ENCODE data around the gene XPR1.

The XPR1 gene

DNA sequence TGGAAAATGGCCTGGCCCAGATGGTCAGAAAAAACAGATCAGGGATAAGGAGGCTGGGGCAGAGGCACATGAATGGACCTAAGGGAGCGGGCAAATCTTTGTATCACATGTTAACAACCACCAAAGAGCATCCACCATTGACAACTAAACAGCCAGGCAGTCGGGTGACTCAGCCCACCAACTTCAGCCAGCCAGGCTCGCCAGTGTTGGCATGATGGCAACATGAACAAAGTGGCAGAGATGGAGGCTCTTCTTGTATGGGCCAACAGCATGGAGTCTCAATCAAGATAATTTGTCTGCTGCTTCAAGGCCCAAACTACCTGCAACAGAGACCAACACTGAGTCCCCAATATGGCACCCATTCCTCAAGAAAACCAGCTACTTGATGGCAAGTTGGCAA, 264.3 kb downstream of the XPR1 start:
- DNase-seq, result no peak

DNA sequence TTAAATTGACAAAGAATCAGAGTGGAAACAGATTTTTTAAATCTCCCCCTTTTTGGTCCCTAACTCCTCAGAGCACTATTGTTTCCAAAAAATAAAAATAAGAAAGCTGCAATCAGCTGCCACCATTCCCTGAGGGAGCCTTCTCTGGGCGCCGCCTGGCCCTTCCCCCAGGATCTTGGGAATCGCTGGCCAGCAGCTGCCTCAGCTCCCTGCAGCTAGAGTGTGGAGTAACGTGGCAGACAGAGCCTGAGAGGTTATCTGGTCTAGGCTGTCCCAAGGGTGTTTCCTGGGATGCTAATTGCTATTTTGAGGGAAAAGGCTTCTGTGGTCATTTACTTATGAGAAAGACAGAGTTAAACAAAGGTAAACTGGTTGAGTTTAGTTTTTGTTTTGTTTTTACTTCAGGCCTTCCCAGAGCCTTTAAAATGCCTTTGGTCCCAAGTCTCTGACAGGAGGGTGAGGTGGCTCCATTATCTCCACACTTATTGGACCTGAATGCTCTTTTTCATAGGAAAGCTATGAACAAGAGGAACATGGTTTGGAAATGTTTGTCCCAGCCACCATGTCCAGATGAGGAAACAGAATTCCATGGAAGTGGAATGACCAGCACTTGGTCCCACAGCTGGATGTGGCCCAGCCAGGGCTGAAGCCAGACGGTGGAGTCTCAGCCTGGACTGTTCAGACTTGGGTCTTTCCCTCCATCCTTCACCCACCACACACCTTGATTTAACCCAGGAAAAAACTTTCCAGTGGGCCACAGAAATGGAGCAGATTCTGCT, 266.8 kb downstream of the XPR1 start:
- DNase-seq, result no peak

GRCh38 chr1:180899262-180899661, 267.4 kb downstream of the XPR1 start:
- DNase-seq, result no peak

DNA sequence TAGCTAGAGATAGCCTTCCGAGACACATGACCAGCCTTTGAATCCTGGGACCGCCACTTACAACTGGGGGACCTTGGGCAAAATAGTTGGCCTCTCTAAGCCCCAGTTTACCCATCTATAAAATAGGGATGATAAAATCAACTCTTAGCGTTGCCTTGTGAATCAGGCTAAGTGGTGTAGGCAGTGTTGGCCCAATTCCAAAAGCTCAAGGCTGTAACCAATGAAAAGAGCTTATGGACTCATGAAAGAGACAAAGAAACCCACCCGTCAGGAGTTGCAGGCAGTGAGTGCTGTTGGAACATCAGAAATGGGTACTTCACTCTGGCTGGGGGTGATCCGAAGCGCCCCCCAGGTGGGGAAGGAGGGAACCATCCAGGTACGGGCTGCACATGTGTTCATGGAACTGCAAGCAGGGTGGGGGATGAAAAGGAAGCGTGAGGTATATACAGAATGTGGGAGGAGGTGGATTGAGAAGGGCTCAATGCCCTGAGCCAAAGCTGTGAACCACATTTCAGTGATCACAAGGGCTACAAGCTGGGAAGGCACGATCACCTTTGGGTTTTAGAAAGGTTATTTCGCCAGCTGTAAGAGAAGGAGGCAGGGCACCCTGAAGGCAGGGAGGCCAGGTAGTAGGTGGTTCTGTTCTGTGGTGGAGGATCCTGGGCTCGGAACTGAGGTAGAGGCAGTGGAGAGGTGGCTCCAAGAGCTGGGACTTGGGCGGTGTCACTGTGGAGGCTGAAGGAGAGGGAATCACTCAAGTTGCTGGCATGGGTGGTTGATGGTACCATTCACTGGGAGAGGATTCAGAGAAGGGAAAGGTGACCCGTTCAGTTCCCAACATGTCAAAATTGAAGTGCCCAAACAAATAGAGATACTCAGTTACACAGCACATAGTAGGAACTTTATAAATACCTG, 269.5 kb downstream of the XPR1 start:
- DNase-seq, result no peak

GRCh38 chr1:180902541-180902940, 270.7 kb downstream of the XPR1 start:
- DNase-seq, result no peak

- no peak for DNase-seq
Observed at GRCh38 chr1:180905927-180906326, 274.1 kb downstream of the XPR1 start.

- no peak for DNase-seq
Observed at GRCh38 chr1:180906511-180906910, 274.7 kb downstream of the XPR1 start.

GRCh38 chr1:180907313-180908055, 275.7 kb downstream of the XPR1 start:
- no peak for DNase-seq

- DNase-seq, result no peak
Observed at GRCh38 chr1:180908074-180908765, 276.4 kb downstream of the XPR1 start.

- DNase-seq, result no peak
Observed at GRCh38 chr1:180909005-180909414, 277.2 kb downstream of the XPR1 start.

GRCh38 chr1:180909462-180909976, 277.7 kb downstream of the XPR1 start:
- no peak for DNase-seq

- no peak for DNase-seq
Observed at GRCh38 chr1:180911640-180912191, 279.9 kb downstream of the XPR1 start.

DNA sequence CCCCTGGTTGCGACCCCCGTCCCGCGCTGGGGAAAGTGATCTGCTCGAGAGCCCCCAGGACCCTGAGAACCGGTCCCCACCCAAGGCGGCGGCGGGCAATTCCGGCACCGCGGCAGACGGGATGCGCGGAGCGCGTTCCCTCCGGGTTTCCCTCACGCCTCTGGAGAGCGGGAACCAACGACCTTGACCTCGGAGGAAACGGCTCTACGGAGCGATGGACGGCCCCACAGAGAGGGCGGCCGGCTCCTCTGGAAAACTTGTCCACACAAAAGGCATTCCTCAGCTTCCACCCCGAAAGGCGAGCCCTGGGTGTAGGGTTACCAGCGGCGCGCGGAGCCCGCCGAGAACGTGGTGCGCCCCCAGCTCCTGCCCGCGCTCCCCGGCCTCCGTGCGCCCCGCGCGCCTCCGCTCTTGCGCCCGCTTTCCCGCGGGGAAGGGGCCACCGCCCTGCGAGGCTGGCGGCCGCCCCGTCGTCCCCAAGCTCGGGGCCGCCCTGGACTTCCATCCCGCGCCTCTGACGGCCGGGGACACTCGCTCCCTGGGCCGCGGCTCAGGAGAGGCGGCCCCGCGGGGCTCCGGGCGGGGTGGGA, 280.5 kb downstream of the XPR1 start:
- DNase-seq, result no peak

- no peak for DNase-seq
Observed at GRCh38 chr1:180912801-180913565, 281.2 kb downstream of the XPR1 start, which contains the start of gene KIAA1614. KIAA1614 (plus strand) TSS chr1:180912897; CDS start chr1:180913244, 347 bp downstream.

DNA sequence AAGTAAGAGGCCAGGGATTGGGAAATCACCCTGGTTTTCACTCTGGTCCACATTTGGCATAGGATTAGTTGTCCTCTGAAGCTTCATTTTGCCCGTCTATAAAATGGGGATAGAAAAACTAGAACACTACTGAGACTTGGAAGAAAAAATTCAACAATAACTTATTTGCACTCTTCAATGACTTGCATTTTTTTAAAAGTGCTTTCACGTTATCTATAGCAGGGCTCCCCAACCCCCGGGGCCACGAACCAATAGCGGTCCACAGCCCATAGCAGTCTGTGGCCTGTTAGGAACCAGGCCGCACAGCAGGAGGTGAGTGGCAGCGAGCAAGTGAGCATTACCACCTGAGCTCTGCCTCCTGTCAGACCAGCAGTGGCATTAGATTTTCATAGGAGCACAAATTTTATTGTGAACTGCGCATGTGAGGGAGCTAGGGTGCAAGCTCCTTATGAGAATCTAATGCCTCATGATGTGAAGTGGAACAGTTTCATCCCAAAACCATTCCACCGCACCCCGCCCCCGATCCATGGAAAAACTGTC, 283.7 kb downstream of the XPR1 start:
- no peak for DNase-seq

GRCh38 chr1:180916012-180916770, 284.4 kb downstream of the XPR1 start:
- DNase-seq, result no peak

- DNase-seq, result no peak
Observed at GRCh38 chr1:180916771-180917170, 284.9 kb downstream of the XPR1 start.

DNA sequence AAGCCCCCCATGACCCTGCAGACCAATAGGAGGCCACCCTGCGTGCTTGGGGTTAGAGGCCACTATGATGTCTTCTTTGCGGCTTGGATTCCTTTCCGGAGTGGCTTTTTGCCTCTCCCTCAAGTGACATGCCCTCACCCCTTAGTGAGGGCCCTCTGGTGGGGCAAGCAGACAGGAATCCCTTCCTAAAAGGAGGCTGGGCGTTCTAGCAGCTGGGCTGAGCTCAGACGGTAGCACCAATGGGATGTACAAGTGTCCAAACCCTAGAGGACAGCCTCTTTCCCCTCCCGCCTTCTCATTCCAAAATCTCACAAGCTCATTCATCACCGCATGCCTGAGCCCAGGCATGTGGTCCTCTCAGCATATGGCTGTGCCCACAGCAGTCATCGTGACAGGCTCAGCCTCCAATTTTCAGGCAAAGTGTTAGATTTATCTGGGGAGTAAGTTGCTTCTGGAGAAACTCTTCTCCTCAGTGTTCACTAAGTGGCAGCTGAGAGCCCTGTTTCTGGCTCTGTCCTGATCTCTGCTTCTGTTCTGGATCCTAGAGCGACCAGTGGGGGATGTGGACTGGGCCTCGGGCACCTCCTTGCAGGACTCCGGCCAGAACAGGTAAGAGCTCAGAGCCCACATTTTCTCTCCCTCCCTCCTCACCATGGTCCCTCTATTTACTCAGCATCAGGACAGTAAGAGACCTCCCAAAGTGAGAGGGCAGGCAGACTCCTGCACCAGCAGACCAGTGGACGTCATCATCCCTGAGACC, 285.7 kb downstream of the XPR1 start:
- peak in 1 of 2 experiments; percentile 49 for DNase-seq

DNA sequence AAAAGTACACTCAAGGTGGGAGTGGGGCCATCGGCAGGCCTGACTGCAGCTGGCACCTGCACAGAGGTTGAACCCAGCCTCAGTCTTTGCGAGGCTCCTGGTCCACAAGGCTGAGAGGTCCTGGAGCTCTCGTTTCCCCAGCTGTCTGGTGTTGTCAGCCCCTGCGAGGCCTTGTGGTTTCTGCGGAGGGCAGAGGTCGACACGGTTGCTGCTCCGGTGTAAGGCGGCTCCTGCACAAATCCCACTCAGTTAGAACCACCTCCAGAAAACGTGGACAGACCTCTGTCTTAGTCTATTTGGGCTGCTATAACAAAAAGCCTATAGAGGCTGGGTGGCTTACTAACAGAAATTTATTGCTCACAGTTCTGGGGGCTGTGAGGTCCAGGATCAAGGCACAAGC, 286.7 kb downstream of the XPR1 start:
- DNase-seq, result no peak
